NCI-H345 (cell line): ENCODE measurements around the gene COL25A1.
"Not testable (repeated sequence)": the region's sequence is repeated elsewhere in the genome, so short reads cannot be mapped to it uniquely, and the experiment has no call there.

Experiments
- DNase-seq: peaks from one replicate; lab custom pipeline; 2025; lab: John Stamatoyannopoulos, UW

COL25A1 gene

DNA sequence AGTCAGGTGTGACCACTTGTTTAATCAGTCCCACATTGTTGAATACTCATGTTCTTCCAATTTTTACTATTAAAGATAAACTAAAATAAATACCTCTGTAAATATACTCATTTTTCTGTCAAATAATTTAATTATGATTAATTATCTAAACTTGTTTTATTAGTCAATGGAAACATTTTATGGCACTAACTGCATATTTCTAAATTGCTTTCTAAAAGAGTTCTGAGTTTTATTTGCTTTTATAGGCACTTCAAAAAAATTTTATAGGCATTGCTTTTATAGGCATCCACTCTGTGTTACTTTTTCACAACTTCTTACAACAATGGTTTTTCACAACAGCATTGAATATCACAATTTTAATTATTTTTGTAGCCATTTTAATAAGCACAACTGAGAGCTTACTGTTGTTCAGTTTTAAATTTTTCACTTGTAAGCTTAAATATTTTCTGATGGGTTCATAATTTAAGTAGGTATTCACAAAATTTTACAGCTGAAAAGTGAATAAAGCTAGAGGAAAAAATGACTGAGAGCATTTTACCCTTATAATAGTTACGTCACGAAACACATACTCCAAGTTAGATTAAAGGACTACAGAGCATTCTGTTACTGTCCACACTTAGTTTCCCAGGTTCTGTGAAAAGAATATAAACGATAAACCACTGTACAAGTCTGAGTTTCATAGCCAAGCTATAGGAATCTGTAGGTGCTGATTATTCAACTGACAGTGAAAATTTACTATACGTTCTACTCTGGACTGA lies 398.8 kb downstream of the COL25A1 start:
- no peak for DNase-seq

DNA sequence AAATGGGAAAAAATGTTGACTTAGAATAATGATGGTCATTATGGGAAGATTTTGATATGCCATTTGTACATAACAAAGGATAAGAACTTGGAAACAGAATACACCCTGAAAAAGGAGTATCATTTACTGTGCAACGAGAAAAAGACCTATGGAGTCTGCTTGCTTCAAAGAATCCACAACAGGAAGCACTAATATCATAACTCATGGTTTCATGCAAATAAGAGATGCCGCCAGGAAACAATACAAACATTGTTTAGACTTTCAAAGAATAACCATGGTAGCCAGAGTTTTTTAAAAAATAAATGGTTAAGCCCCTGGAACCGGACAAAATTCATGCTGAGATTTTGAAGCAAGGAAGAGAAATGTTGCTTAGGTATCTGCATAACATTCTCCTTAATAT lies 399.7 kb downstream of the COL25A1 start:
- no peak for DNase-seq

DNA sequence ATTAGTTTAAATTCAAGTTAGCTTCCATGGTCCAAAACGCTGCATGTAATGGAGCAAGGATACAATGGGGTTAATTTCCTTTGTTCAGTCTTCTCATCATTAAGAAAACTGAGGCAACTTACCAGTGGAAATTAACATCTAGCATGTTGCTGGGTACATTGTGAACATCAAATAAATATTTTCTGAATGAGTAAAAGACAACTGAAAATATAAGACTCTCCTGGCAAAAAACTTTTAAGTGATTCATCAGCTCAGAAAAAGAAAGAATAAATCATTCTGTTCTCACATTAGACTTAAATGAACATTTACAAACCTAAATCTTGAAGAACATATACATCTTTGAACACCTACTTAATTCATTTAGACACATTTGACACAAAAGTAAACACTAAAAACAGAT lies 401.2 kb downstream of the COL25A1 start:
- DNase-seq, result no peak

DNA sequence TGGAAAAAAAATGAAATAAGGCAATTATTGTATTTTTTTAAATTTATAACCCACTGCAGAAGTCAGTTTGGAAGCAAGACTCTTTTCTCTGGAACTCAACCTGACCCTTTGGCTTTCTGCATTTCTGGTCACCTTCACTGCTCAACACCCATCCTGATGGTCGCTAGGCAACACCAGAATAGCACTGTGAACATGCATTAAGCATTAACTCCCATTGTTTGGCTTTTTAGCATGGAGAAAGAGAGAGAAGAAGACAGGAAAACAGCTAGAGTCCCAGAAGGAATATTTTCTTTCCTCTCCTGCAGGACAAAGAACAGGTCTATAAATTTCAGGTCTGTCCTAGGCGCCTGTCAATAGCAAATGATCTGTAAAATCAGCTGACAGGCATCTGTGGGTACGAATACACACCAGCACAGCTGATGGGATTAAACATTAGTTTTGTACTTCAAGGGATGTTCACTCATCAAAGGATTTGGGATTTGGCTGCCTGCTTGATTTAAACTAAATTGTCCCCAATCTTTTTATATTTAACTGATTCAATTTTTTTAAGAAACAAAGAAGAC lies 402.4 kb downstream of the COL25A1 start:
- no peak for DNase-seq

DNA sequence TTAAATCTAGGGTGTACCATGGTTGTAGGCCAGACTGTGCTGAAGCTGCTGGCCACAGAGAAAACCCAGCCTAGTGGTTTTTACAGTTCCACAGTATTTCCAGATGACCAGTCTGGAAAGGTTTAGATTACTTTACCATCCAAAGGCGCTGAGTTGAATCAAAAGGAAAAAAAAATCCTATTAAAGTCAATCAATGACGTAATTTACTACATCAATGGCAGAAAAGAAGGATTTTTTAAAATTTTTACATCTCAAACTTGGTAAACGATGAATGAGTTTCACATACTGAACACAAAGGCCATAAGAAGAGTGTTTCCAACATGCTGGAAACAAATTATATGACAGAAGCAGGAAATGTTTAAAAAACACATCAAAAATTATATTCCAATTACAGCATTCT lies 409.0 kb downstream of the COL25A1 start:
- no peak for DNase-seq

DNA sequence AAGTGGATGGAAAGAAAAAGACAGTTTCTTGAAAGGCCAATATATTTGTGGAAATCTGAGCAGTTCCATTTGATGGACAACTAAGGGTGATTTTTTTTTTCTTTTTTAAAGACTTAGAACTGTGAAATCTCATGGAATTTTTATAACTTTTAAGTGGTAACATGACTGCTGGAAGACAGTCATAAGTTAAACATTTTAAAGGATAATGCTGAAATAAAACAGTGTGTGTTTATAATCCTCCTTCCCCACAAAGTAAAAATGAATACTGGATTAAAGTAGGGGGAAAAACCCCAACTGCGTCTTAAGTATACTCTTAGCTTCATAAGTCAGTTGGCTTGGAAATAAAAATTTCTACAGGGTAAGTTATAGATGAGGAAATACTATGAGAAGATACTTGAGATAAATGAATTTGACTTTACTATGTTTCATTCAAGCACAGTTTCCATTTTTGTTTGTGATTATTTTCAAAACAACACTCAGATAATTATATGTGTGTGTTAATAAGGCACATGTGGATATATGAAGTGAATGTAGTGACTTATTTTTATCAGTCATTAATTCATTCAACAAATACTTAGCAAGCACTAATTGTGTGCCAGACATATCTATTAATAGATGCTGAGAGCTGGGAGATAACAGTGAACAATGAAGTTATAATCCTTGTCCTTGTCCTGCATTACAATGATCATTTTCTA lies 410.4 kb downstream of the COL25A1 start:
- DNase-seq, result no peak

DNA sequence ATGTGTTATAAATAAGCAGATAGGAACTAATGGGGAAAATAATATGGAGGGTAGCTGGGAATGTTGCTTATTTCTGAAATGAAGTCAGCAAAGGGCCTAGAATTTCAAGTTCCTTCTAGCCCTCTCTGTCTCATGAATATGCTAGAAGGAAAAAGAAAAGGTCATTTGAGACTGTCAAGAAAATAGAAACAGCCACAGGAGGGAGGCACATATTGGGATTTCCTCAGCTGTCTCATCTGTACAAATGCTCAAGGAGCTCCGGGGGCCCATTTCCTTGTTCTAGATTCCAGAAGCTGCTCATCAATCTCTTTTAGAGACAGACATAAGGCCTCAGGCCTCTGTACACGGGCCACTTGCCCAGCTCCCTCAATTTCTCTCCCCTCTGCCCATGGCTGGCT lies 412.0 kb downstream of the COL25A1 start:
- no peak for DNase-seq

DNA sequence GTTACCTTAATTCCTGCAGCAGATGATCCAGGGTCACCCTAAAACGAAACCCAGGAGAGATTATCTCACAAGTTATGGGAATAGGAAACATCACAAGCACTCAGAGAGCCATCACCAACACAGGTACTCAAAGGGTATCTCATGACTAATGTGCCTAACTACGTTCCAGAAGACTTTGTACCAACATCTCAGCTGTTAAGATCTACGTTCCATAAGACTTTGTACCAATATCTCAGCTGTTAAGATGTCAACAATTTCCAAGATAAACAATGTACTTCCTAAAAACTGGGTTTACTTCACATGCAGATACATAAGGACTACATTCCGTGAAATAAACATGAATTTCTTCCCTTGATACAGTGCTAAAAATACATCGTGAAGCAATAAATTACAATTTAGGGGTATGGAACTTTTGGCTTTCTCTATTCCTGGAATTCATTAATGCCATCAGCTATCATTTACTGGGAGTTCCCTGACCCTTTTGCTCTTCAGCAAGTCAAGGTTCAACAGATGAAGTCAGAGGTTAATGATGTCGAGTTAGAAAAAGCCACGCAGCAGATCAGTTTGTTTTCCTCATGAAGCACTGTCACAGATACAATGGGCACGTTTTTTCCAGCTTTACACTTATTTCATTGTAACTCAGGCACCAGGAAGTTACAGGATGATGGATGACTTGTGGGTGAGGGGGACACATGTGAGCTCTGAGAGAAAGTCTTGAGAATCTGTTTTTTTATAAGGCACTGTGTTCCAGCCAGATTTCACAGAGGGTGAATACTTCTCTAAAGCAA lies 412.6 kb downstream of the COL25A1 start:
- DNase-seq, result no peak

DNA sequence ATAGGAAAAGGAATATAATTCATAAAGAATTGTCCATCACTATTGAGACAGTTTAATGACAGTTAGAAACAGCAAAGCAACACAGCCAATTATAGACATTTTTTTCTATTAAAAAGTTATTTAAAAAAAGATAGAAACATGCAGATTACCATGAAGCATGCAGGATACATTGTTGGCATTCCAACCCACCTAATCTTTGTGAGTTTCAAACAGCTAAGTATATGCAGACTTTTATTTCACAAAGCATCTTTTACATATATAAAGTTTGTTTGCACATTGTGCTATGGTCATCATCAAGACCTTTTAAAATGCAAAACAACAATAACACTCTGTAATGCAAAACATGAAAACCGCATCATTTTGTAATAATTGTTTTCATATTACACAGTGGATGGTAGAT lies 413.7 kb downstream of the COL25A1 start:
- no peak for DNase-seq

DNA sequence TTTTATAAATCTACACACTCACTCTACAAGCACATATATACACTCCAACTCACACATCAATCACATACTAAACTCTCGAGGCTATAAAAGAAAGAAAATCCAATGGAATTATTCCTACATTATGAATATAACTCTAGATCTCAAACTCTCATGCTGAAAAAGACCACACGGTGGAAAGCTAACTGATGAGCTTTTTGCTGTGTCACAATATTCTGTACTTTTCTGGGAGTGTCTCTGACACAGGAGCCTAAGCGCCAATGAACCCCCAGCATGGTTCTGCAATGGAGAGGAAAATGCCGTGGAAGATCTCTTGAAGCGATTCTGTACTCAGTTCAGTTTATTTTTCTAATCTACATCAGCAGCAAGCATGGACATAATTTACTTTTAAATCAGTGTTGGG lies 415.4 kb downstream of the COL25A1 start:
- no peak for DNase-seq

DNA sequence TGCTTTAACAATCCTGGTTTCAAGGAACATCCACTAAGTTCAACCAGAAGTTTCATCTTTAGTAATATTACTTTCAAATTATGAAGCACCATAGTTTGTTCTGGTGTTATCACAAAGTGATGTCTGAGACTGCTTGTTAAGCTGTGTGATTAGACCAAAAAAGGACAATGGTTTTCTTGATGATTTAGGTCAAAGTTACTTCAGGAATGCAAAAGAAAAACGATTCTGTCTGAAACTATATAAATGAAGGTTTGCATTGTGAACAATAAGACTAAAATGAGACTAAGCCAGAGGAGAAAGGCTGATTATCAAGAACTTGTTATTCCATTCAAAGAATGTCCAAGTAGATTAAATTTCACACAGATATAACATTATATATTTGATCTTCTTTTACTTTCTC lies 417.2 kb downstream of the COL25A1 start:
- DNase-seq, result no peak

DNA sequence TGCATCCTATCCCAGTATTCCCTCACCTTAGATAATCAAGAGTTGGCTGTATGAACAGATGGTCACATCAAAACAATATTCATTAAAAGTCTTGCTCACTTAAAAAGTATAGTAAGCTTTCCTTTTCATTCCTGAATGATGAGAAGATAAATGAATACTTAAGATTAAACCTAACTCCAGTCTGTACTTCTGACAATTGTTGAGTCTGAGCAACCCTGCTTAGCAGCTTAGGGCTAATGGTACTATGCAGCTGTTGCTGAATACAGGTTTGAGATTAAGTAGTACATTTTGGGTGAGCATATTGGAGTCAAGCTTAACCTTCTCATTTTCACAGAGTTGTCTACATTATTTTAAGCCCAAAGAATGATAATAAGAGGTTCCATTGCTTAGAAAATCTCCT lies 417.9 kb downstream of the COL25A1 start:
- DNase-seq, result no peak

DNA sequence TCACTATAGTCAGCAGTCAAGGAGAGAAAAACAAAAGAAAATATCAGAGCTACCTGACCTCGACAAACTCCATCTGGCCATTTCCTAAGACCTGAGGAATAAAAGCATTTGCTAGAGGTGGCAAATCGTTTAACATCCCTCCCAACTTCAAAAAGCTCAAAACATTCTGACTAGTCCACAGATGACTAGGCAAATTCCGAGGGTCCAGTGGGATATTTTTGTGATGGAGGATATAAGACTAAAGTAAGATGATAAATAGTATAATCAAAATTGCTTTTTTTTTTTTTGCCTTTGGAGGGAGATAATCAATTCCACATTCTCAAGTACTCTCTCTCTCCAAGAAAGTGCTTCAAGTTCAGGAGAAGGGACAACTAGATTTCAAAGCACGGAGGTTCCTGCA lies 420.5 kb downstream of the COL25A1 start:
- DNase-seq, result no peak

DNA sequence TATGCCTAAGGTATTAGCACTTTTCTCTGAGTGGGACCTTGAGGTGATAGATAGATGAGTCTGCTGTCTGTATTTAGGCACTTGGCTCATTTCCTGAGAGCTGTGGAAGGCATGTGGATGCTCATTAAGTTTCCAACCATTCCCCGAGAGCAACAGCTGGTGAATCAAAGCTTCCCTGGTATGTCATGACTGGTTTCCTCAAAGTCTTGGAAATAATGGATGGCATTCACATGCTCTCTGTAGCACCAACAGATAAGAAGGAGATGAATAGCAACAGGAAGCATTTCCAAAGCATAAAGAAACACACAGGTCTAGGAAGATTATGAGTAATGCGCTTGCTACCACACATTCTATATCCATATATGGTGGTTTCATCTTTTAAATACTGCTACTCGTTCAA lies 421.3 kb downstream of the COL25A1 start:
- no peak for DNase-seq

DNA sequence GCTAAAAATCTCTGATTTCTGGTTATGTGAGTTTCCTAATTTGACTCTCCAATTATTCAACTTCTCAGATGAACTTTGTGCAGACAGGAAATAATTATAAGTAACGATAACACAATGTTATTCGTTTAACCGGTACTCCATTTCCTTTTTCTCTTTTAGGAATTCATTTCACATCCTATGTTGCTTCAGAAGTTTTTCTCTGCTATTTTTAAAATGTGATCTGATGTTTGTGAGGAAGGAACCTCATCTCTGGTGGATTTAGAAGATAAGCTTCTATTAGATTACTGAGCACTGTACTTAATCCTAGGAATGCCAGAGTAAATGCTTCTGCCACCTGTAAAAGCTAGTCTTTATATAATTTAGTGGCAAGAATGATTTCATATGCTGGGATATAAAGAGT lies 423.7 kb downstream of the COL25A1 start:
- DNase-seq, result no peak

DNA sequence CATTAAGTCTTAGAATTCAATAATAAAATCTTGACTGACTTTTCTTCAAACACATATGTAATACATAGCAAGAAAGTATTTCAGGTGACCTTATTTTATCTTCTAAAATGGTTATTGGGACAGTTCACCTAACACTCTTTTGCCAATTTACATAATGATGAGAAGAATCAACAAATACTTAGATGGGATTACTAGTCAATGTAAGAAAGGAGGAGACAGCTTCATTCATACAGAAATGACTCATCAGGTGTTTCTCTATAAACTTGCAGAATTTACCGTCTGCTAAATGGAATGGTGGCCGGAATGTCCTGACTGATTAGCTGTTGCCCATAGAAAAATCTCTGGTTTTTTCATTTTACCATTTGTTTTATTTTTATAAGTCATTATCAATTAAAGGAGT lies 424.6 kb downstream of the COL25A1 start:
- no peak for DNase-seq

DNA sequence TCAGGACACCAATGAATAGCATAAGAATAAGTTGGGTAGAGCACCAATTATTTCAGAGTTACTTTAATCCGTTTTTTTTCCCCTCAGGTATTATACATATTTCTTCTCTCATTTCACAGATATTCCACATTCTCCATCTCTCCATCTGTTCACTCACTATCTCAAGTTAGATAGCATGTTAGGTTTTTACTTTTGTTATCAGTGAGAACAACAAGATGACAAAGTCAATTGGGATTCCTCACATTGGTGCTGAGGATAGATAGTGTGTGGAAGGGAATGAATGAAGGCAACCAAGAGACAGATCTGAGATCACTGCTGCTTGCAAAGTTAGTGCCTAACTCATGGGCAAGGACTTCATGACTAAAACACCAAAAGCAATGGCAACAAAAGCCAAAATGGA lies 427.7 kb downstream of the COL25A1 start:
- no peak for DNase-seq

DNA sequence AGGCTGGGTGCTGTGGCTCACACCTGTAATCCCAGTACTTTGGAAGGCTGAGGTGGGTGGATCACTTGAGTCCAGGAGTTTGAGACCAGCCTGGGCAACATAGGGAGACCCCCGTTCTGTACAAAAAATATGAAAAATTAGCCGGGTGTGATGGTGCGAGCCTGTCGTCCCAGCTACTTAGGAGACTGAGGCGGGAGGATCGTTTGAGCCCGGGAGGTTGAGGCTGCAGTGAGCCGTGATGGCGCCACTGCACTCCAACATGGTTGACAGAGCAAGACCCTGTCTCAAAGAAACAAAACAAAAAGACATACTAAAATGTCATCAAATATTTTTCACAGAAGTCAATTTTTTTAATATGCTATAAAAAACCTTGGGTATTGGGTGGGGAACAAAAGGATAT lies 432.5 kb downstream of the COL25A1 start:
- not testable (repeated sequence) for DNase-seq

DNA sequence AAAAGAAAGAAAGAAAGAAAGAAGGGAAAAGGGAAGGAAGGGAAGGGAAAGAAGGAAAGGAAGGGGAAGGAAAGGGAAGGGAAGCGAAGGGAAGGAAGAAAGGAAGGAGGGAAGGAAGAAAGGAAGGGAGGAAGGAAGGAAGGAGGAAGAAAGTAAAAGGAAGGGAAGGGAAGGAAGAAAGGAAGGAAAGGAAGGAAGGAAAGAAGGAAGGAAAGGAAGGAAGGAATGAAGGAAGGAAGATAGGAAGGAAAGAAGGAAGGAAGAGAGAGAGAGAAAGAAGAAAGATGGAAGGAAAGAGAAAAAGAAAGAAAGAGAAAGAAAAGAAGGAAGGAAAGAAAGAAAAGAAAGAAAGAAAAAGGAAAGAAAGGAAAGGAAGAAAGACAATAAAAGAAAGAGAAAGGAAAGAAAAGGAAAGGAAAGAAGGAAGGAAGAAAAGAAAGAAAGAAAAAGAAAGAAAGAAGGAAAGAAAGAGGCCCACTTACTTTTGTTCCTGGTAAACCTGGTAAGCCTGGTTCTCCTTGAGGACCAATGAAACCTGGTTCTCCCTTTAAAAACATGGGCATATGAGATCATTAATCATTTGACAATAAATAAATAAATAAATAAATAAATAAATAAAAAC lies 433.7 kb downstream of the COL25A1 start:
- DNase-seq, result no peak

DNA sequence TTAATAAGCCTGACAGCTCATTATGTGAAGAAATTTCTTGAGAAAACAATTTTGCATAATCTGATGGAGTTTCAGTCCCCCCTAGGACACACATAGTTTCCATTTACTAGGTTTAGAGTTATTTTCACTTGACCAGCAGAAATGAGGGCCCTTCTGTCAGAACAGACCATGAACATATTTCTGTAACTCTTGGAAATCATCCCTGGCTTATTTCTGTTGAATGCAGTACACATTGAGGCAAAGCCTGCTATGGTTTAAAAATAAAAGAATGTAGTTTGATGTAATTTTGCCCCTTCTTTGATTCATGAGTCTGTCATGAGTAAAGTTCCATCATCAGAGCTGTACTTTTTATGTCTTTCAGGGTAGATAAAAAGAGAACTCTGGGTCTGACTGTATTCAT lies 435.0 kb downstream of the COL25A1 start:
- no peak for DNase-seq

DNA sequence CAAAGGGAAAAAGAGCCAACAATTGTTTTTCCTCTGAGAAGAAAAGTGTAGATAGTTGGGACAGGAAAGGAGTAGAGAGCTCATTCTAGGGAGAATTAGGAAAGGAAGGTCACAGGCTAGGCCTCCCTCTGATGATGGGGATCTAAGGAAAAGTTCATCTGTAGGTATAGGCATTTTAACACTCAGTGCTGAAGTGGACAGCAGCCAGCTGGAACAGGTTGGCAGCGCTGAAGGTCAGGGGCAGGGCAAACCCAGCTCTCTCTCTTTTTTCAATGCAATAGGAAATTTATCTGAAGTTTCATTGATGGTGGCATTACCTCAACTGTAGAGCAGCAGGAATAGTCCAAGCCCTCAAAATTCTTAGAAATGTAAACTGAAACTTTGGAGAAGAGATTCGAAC lies 441.1 kb downstream of the COL25A1 start:
- DNase-seq, result no peak

DNA sequence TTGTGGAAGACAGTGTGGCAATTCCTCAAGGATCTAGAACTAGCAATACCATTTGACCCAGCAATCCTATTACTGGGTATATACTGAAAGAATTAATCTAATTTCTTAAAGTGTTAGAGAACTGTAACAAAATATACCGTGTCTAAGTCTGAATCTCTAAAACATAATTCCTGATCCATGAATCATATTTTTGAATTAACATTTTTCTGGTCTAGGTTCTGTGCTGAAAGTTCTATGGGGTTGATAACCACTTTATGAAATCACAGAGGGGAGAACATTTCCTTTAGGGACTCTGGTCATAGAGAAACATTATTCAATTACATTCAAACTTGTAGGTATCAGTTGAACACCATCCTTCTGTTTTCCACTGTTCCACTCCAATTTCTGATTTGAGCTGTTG lies 447.7 kb downstream of the COL25A1 start:
- DNase-seq, result no peak
